Esophagus squamous epithelium (tissue), 5 donors: ENCODE results near the gene PHKG2. TPM values are rescaled to one million over a fixed set of nuclear protein-coding genes. Genes with fewer than 3 reads are reported as not detected.
A peak's percentile ranks its signal among the peaks of the same experiment; 100 is the strongest.

ENCODE experiments used
- DNase-seq: peaks from one replicate; lab custom pipeline; 2025; lab: John Stamatoyannopoulos, UW
- H3K27ac ChIP-seq, 4 donors: fragments of 200-600 bp; sonication (generic); one replicate each; pipeline ENCODE4 v1.5.1; 2016 to 2019; ENCODE audit warnings: mild to moderate bottlenecking in 1 of 4
- H3K27me3 ChIP-seq, 4 donors: fragments of 200-600 bp; sonication (generic); 1 replicate in 3 of 4; 2 replicates in 1 of 4; pipeline versions ENCODE4 v1.5.1 to v1.6.0; 2017 to 2021; ENCODE audit warnings: antibody characterized with exemption in 1 of 4
- H3K36me3 ChIP-seq, 3 donors: fragments of 200-600 bp; sonication (generic); one replicate each; pipeline ENCODE4 v1.5.1; 2016 to 2019
- H3K4me1 ChIP-seq, 3 donors: fragments of 200-600 bp; sonication (generic); one replicate each; pipeline ENCODE4 v1.5.1; 2017 to 2019
- H3K4me3 ChIP-seq, 4 donors: fragments of 200-600 bp; sonication (generic); 1 replicate in 3 of 4; 2 replicates in 1 of 4; pipeline ENCODE4 v1.5.1; 2016 to 2019; ENCODE audit warnings: mild to moderate bottlenecking in 2 of 4, moderate library complexity in 1 of 4
- H3K9me3 ChIP-seq, 3 donors: fragments of 200-600 bp; sonication (generic); one replicate each; pipeline ENCODE4 v1.5.1; 2016 to 2019
- CTCF ChIP-seq, 6 experiments: fragments of 450-650 bp in 4 of 6; fragments of 200-600 bp in 2 of 6; sonication (generic) in 2 of 6; IDR thresholded peaks; one replicate each; pipeline ENCODE4 v1.5.1; 2016 to 2019; ENCODE audit warnings: antibody characterized with exemption in 6 of 6, mild to moderate bottlenecking in 4 of 6, moderate library complexity in 4 of 6
- POLR2A ChIP-seq, 4 donors: fragments of 450-650 bp; IDR thresholded peaks; one replicate each; pipeline ENCODE4 v1.6.1; 2017; ENCODE audit warnings: antibody characterized with exemption in 4 of 4, mild to moderate bottlenecking in 4 of 4, moderate library complexity in 3 of 4
- WGBS, 2 donors: methylation state at CpG; one replicate each; pipeline ENCODE4 v1.1.5; 2018; 5-methylcytosine and 5-hydroxymethylcytosine counted together
- intact Hi-C: fragments of 100-400 bp; cut with DNase I; formaldehyde crosslinking; loops from one replicate; pipeline ENCODE4 v1.15.0; 2022
- total RNA-seq, 4 donors: library from RNA; depleted of rRNA; stranded (reverse); fragments of >200 nt; gene quantifications; one replicate each; pipeline ENCODE4 v1.1.0, GENCODE V29; 2016
- donor health status: DM: yes; HTN: yes; CAD: no.

PHKG2 gene
- total RNA-seq, 4 donors from 2014 or later = 18.6 to 27.8 (median 21.7) TPM

- Histone ChIP-seq H3K27me3 (no peaks in the 10 kb centered on the region), H3K4me1 (peaks cover 13 to 38% (median 29%) of the 10 kb centered on the region in 3 donors), H3K4me3 (no peak overlapping the region), H3K36me3 (peaks cover 43 to 82% (median 56%) of the 10 kb centered on the region in 3 donors), H3K27ac (peak overlapping the region; percentile 79 to 95 (median 90)), H3K9me3 (no peaks in the 10 kb centered on the region)
- 80 to 83% methylated on average over 7 to 10 of the region's 37 CpGs for WGBS, 2 donors
- TF ChIP-seq POLR2A (IDR thresholded peaks at IDR 0.05) (no peak), CTCF (IDR thresholded peaks at IDR 0.05) (no peak)
- intact Hi-C loops = no loop called here
- DNase-seq = no peak
Measured at GRCh38 chr16:30738984-30739951, 9.0 kb upstream of the PHKG2 start.

- H3K36me3 ChIP-seq = peaks cover 47 to 80% (median 48%) of the 10 kb centered on the region in 3 donors
- H3K4me1 ChIP-seq = peaks cover 13 to 38% (median 29%) of the 10 kb centered on the region in 3 donors
- H3K27ac ChIP-seq = peak overlapping the region; percentile 79 to 95 (median 90)
- no peak for TF ChIP-seq CTCF (IDR thresholded peaks at IDR 0.05)
- 13 to 21% methylated on average over 8 of the region's 8 CpGs for WGBS, 2 donors
- no peaks in the 10 kb centered on the region for H3K9me3 ChIP-seq
- no peaks in the 10 kb centered on the region for H3K27me3 ChIP-seq
- intact Hi-C loops = no loop called here
- peak overlapping the region; percentile 15 to 46 (median 37) for H3K4me3 ChIP-seq
- no peak for DNase-seq
Measured at GRCh38 chr16:30740364-30741251, 7.6 kb upstream of the PHKG2 start.

GRCh38 chr16:30741461-30741914 lies 6.7 kb upstream of the PHKG2 start:
- TF ChIP-seq POLR2A (IDR thresholded peaks at IDR 0.05) = no peak
- no peak for TF ChIP-seq CTCF (IDR thresholded peaks at IDR 0.05)
- Histone ChIP-seq H3K27me3 (no peaks in the 10 kb centered on the region), H3K9me3 (no peaks in the 10 kb centered on the region), H3K36me3 (peaks cover 39 to 71% (median 41%) of the 10 kb centered on the region in 3 donors), H3K27ac (peak overlapping the region; percentile 79 to 95 (median 90)), H3K4me1 (peaks cover 13 to 38% (median 29%) of the 10 kb centered on the region in 3 donors), H3K4me3 (peak overlapping the region; percentile 15 to 46 (median 37))
- no peak for DNase-seq
- WGBS, 2 donors = 34 to 47% methylated on average over 5 to 6 of the region's 6 CpGs
- intact Hi-C loops = no loop called here

GRCh38 chr16:30743716-30744115 lies 4.5 kb upstream of the PHKG2 start:
- Histone ChIP-seq H3K27me3 (no peaks in the 10 kb centered on the region), H3K9me3 (no peaks in the 10 kb centered on the region), H3K4me3 (no peak overlapping the region), H3K36me3 (peaks cover 16 to 49% (median 18%) of the 10 kb centered on the region in 3 donors), H3K27ac (peak overlapping the region in 1 of 4 donors; percentile 31), H3K4me1 (peaks cover 20 to 55% (median 35%) of the 10 kb centered on the region in 3 donors)
- intact Hi-C loops = no loop called here
- TF ChIP-seq POLR2A (IDR thresholded peaks at IDR 0.05) (no peak), CTCF (IDR thresholded peaks at IDR 0.05) (no peak)
- DNase-seq = no peak
- WGBS, 2 donors = 93 to 99% methylated on average over 9 to 11 of the region's 11 CpGs
